HG03066 (cell line): Measurements from ENCODE around the gene UBE2L5.
A peak's percentile ranks its signal among the peaks of the same experiment; 100 is the strongest.

ENCODE experiments used
- ATAC-seq: cut with Tn5 transposase; IDR thresholded peaks from one replicate; pipeline ENCODE4 v1.9.1; 2021; ENCODE audit warnings: low read depth; ENCODE audit not compliant: unreplicated experiment

UBE2L5 gene

GRCh38 chr13:30465593-30466357 is 43.5 kb downstream of the UBE2L5 start, which contains the start of gene HMGB1:
Gene HMGB1 (minus strand): TSS chr13:30465936. CDS start chr13:30463680, 2,256 bp downstream.
- ATAC-seq: peak; percentile 88

- no peak for ATAC-seq
These were observed 44.0 kb downstream of the UBE2L5 start for GRCh38 chr13:30466358-30466714.

GRCh38 chr13:30466841-30467252 is 44.6 kb downstream of the UBE2L5 start:
- ATAC-seq: no peak

GRCh38 chr13:30473675-30474074 is 51.4 kb downstream of the UBE2L5 start:
- ATAC-seq: no peak

GRCh38 chr13:30477346-30478195 is 55.3 kb downstream of the UBE2L5 start:
- peak; percentile 91 for ATAC-seq
